HepG2 (cell line): ENCODE measurements around the gene HAP1. TPM values are rescaled to one million over a fixed set of nuclear protein-coding genes. Genes with fewer than 3 reads are reported as not detected.

ENCODE experiments used
- ATAC-seq: fragments of 200-7000 bp; cut with Tn5 transposase; 3 replicates; pipeline ENCODE4 v1.9.1; 2020; ENCODE audit warnings: mild to moderate bottlenecking, moderate library complexity
- BruUV-seq: library from RNA; stranded (reverse); fragments of 400-500 nt; replicated peaks from 2 replicates; lab custom pipeline; 2021; lab: Mats Ljungman, UMichigan
- CTCF ChIA-PET: fragments of 300-600 bp; formaldehyde crosslinking; extraction: SDS; loops from one replicate; lab custom pipeline; 2021; ENCODE audit warnings: low total read pairs, inconsistent platforms, low intra/inter-chr PET ratio; lab: Yijun Ruan, JAX
- POLR2A ChIA-PET: fragments of 350-600 bp; sonication (Branson Sonifier 250); formaldehyde crosslinking; loops from one replicate; lab custom pipeline; 2020; ENCODE audit warnings: antibody characterized with exemption, inconsistent platforms; lab: Yijun Ruan, JAX
- DNase-seq: peaks from one replicate; pipeline ENCODE4 v3.0.0-alpha.2; 2015; ENCODE audit warnings: low spot score
- FAIRE-seq: peaks from 3 replicates; lab custom pipeline; 2011; peaks lifted over from hg19 to GRCh38; lab: Jason Lieb, UNC
- H2AFZ ChIP-seq: one replicate; pipeline ENCODE4 v1.6.1; 2011; ENCODE audit warnings: low read length, inconsistent platforms
- H3K27ac ChIP-seq: fragments of 300-600 bp; 3 replicates; pipeline ENCODE4 v1.8.0; 2011; ENCODE audit warnings: mixed run types, mild to moderate bottlenecking, mixed read lengths, low read length, inconsistent platforms; ENCODE audit not compliant: insufficient read depth; ENCODE audit errors: extremely low read length
- H3K27me3 ChIP-seq, 2 experiments: fragments of 200-600 bp in 1 of 2; 2 replicates in 1 of 2; 3 replicates in 1 of 2; pipeline versions ENCODE4 v1.6.0 to v1.8.0; 2011; ENCODE audit warnings: low read length in 2 of 2, mild to moderate bottlenecking in 2 of 2, moderate library complexity in 2 of 2, inconsistent platforms in 1 of 2; ENCODE audit not compliant: insufficient read depth in 2 of 2, control insufficient read depth in 1 of 2
- H3K36me3 ChIP-seq, 2 experiments: fragments of 200-600 bp in 1 of 2; replicated peaks in 1 of 2; 2 replicates in 1 of 2; 3 replicates in 1 of 2; pipeline versions ENCODE4 v1.5.1 to v1.8.0; 2011; ENCODE audit warnings: low read length in 2 of 2, inconsistent platforms in 1 of 2; ENCODE audit not compliant: insufficient read depth in 2 of 2, control insufficient read depth in 1 of 2
- H3K4me1 ChIP-seq: 2 replicates; pipeline ENCODE4 v1.5.1; 2012; ENCODE audit warnings: low read length, inconsistent platforms; ENCODE audit not compliant: insufficient read depth
- H3K4me2 ChIP-seq: 2 replicates; pipeline ENCODE4 v1.6.0; 2011; ENCODE audit warnings: low read depth, low read length, inconsistent platforms
- H3K4me3 ChIP-seq, 3 experiments: fragments of 200-600 bp in 1 of 3; sonication (generic), shearing (Covaris generic) in 1 of 3; replicated peaks in 1 of 3; 2 replicates each; pipeline ENCODE4 v1.5.1; 2011 to 2016; ENCODE audit warnings: low read length in 3 of 3, inconsistent platforms in 2 of 3, low read depth in 2 of 3, mild to moderate bottlenecking in 2 of 3, control low read depth in 1 of 3, mixed read lengths in 1 of 3; ENCODE audit not compliant: insufficient read depth in 1 of 3
- H3K79me2 ChIP-seq: one replicate; pipeline ENCODE4 v1.6.1; 2011; ENCODE audit warnings: low read length, inconsistent platforms; ENCODE audit not compliant: insufficient read depth
- H3K9ac ChIP-seq: 2 replicates; pipeline ENCODE4 v1.6.0; 2011; ENCODE audit warnings: mild to moderate bottlenecking, low read depth, low read length, inconsistent platforms; ENCODE audit not compliant: insufficient read depth
- H3K9me3 ChIP-seq: 2 replicates; pipeline ENCODE4 v1.5.1; 2012; ENCODE audit warnings: mild to moderate bottlenecking, low read length
- H4K20me1 ChIP-seq: 2 replicates; pipeline ENCODE4 v1.6.0; 2011; ENCODE audit warnings: inconsistent platforms, mild to moderate bottlenecking, low read length, moderate library complexity; ENCODE audit not compliant: insufficient read depth
- CREM ChIP-seq, 2 experiments: sonication (generic) in 1 of 2; formaldehyde crosslinking in 1 of 2; IDR thresholded peaks; 2 replicates each; pipeline versions ENCODE4 v1.4.0 to v1.6.1; 2016 to 2020; ENCODE audit warnings: antibody characterized with exemption in 1 of 2, mild to moderate bottlenecking in 1 of 2, missing genetic modification reagents in 1 of 2
- CTCF ChIP-seq: sonication (generic); formaldehyde crosslinking; IDR thresholded peaks from 2 replicates; pipeline ENCODE4 v1.5.0; 2020; ENCODE audit warnings: mild to moderate bottlenecking, missing genetic modification reagents, moderate library complexity
- HNF4A ChIP-seq: sonication (generic); formaldehyde crosslinking; IDR thresholded peaks from 2 replicates; pipeline ENCODE4 v1.4.0; 2020; ENCODE audit warnings: missing genetic modification reagents
- NAIF1 ChIP-seq: sonication (generic); formaldehyde crosslinking; IDR thresholded peaks from 2 replicates; pipeline ENCODE4 v1.5.0; 2020; ENCODE audit warnings: mild to moderate bottlenecking, missing genetic modification reagents, borderline replicate concordance
- NR2F6 ChIP-seq, 2 experiments: IDR thresholded peaks; 2 replicates each; pipeline ENCODE4 v1.6.1; 2016; ENCODE audit warnings: antibody characterized with exemption in 1 of 2, mild to moderate bottlenecking in 1 of 2
- RARA ChIP-seq: IDR thresholded peaks from 2 replicates; pipeline ENCODE4 v1.6.1; 2016; ENCODE audit warnings: missing genetic modification reagents, missing compliant biosample characterization
- SIX4 ChIP-seq: sonication (generic); formaldehyde crosslinking; IDR thresholded peaks from 2 replicates; pipeline ENCODE4 v1.4.0; 2020; ENCODE audit warnings: missing genetic modification reagents
- SRY ChIP-seq: sonication (generic); formaldehyde crosslinking; IDR thresholded peaks from 2 replicates; pipeline ENCODE4 v1.8.0; 2022; ENCODE audit warnings: mild to moderate bottlenecking, missing genetic modification reagents
- TEAD3 ChIP-seq: optimal IDR thresholded peaks from 2 replicates; pipeline ENCODE3; 2016; ENCODE audit warnings: borderline replicate concordance
- YEATS2 ChIP-seq: sonication (generic); formaldehyde crosslinking; IDR thresholded peaks from 2 replicates; pipeline ENCODE4 v1.4.0; 2020; ENCODE audit warnings: missing genetic modification reagents, borderline replicate concordance
- ZBTB33 ChIP-seq: sonication (generic); formaldehyde crosslinking; IDR thresholded peaks from 2 replicates; pipeline ENCODE4 v1.4.0; 2020; ENCODE audit warnings: missing genetic modification reagents
- ZBTB42 ChIP-seq: sonication (generic); formaldehyde crosslinking; IDR thresholded peaks from 2 replicates; pipeline ENCODE4 v1.5.0; 2020; ENCODE audit warnings: mild to moderate bottlenecking, missing genetic modification reagents
- ZNF224 ChIP-seq: sonication (generic); formaldehyde crosslinking; IDR thresholded peaks from 2 replicates; pipeline ENCODE4 v1.5.0; 2020; ENCODE audit warnings: mild to moderate bottlenecking, missing genetic modification reagents
- ZNF343 ChIP-seq: sonication (generic); formaldehyde crosslinking; IDR thresholded peaks from 2 replicates; pipeline ENCODE4 v1.4.0; 2020; ENCODE audit warnings: mild to moderate bottlenecking, missing genetic modification reagents
- ZNF557 ChIP-seq: sonication (generic); formaldehyde crosslinking; IDR thresholded peaks from 2 replicates; pipeline ENCODE4 v1.4.0; 2020; ENCODE audit warnings: missing genetic modification reagents
- ZNF563 ChIP-seq: sonication (generic); formaldehyde crosslinking; IDR thresholded peaks from 2 replicates; pipeline ENCODE4 v1.8.0; 2022; ENCODE audit warnings: mild to moderate bottlenecking, moderate library complexity, missing genetic modification reagents
- ZNF691 ChIP-seq: sonication (generic); formaldehyde crosslinking; IDR thresholded peaks from 2 replicates; pipeline ENCODE4 v1.4.0; 2020; ENCODE audit warnings: missing genetic modification reagents, low read depth, mild to moderate bottlenecking, borderline replicate concordance
- ZSCAN29 ChIP-seq: sonication (generic); formaldehyde crosslinking; conservative IDR thresholded peaks from 2 replicates; pipeline ENCODE4 v1.4.0; 2020; ENCODE audit warnings: mild to moderate bottlenecking, missing genetic modification reagents
- WGBS: methylation state at CpG from one replicate; pipeline ENCODE4 v1.1.6; 2017; ENCODE audit warnings: low lambda C conversion rate; 5-methylcytosine and 5-hydroxymethylcytosine counted together
- in situ Hi-C: cut with HindIII; loops from 2 replicates; pipeline ENCODE4 v1.10.0; 2017; ENCODE audit warnings: low pct_unique_long_range_greater_than_20kb; ENCODE audit not compliant: extremely low pct_ligation_motif_present
- intact Hi-C: fragments of 100-400 bp; cut with micrococcal nuclease; formaldehyde crosslinking; loops from one replicate; pipeline ENCODE4 v1.10.0; 2022; ENCODE audit not compliant: unreplicated experiment
- polyA plus RNA-seq, 8 experiments: library from polyadenylated mRNA; depleted of rRNA in 3 of 8; stranded (reverse) in 7 of 8; unstranded in 1 of 8; fragments of >200 nt; fragmentation: Illumina TruSeq in 4 of 8; extraction: Trizol in 4 of 8; gene quantifications; 2 replicates each; pipeline versions ENCODE4 v1.2.1 to v1.2.3, GENCODE V29; 2011 to 2016; ENCODE audit warnings: low read depth in 4 of 8, missing spikeins in 1 of 8, mixed read lengths in 1 of 8; ENCODE audit not compliant: insufficient read depth in 1 of 8
- total RNA-seq, 5 experiments: library from RNA; depleted of rRNA; stranded (reverse); fragments of >200 nt; fragmentation: Illumina TruSeq; extraction: Trizol; gene quantifications; 2 replicates each; pipeline ENCODE4 v1.2.3, GENCODE V29; 2016; ENCODE audit warnings: low read depth in 1 of 5

The HAP1 gene
- total and polyA plus RNA-seq, 2 of the 13 experiments (the other 11 are each of a cell fraction or from before 2014, with no cell fraction given): 0.07 TPM

- TF ChIP-seq YEATS2 (CRISPR knock-in tag) (no peak), NAIF1 (CRISPR knock-in tag) (no peak), ZNF224 (CRISPR knock-in tag) (no peak), CREM (IDR thresholded peaks at IDR 0.05) (no peak), CREM (CRISPR knock-in tag; IDR thresholded peaks at IDR 0.05) (no peak), ZNF557 (CRISPR knock-in tag) (no peak), ZNF563 (CRISPR knock-in tag) (no peak)
These were observed 41.2 kb upstream of the HAP1 start (continued) for GRCh38 chr17:41775394-41776226.

- 39% methylated on average over 7 of the region's 8 CpGs for WGBS
- no peaks in the 10 kb centered on the region for H3K27me3 ChIP-seq
- peaks cover 60% of the 10 kb centered on the region for H3K4me1 ChIP-seq
- no peaks in the 10 kb centered on the region for H3K79me2 ChIP-seq
- H3K4me2 ChIP-seq: peak overlapping the region; percentile 84
- in situ Hi-C loops (no loop called here), intact Hi-C loops (loop anchor here (1.0 kb wide), 1 partner anchor 13 kb away; the partner anchor contains the start of gene JUP)
- no TSS peak for BruUV-seq
- no peak overlapping the region for H2AFZ ChIP-seq
- ChIA-PET POLR2A (interaction anchor here (0.8 to 3.2 kb wide), 17 partner anchors 8 to 192 kb away, joined by 3 to 62 read pairs (median 5); partner anchors contain the start of genes CNP, EIF1, FKBP10 and JUP), CTCF (interaction anchor here (1.3 kb wide), 1 partner anchor 13 kb away, joined by 3 read pairs; the partner anchor contains the start of gene JUP)
- DNase-seq (no peak), FAIRE-seq (peak; percentile 72), ATAC-seq (peak; percentile 37)
- peaks cover 7 to 26% of the 10 kb centered on the region in 2 experiments; a peak in 4 of 5 replicates for H3K36me3 ChIP-seq
- peak overlapping the region; percentile 49 for H3K9ac ChIP-seq
- peak overlapping the region; percentile 80 for H3K27ac ChIP-seq
- peak overlapping the region; percentile 36 to 67 (median 38); a peak in 4 of 6 replicates for H3K4me3 ChIP-seq
- no peaks in the 10 kb centered on the region for H4K20me1 ChIP-seq
- no peaks in the 10 kb centered on the region for H3K9me3 ChIP-seq
- peak; percentile 19; the same call in 1 of the 2 replicates for TF ChIP-seq RARA (CRISPR knock-in tag)
- 0 out of 2 replicates have a peak, but pooled peaks have one; percentile 12 for TF ChIP-seq ZNF691
- peak; percentile 40 for TF ChIP-seq TEAD3 (CRISPR knock-in tag)
- peak; percentile 72 for TF ChIP-seq ZBTB33 (CRISPR knock-in tag)
- no peak for TF ChIP-seq ZNF343 (CRISPR knock-in tag)
- peak; percentile 20; the same call in 1 of the 2 replicates for TF ChIP-seq HNF4A (CRISPR knock-in tag)
- peak; percentile 67 for TF ChIP-seq CTCF (CRISPR knock-in tag)
- peak; percentile 93; the same call in 1 of the 2 replicates for TF ChIP-seq ZBTB42 (CRISPR knock-in tag)
- no peak for TF ChIP-seq SIX4
- 0 out of 2 replicates have a peak, but pooled peaks have one; percentile 42 for TF ChIP-seq ZSCAN29 (CRISPR knock-in tag)
- no peak for TF ChIP-seq SRY (CRISPR knock-in tag)
- no peak for TF ChIP-seq NR2F6 (IDR thresholded peaks at IDR 0.05)
- TF ChIP-seq NR2F6 (CRISPR knock-in tag; IDR thresholded peaks at IDR 0.05): no peak
These were observed 39.3 kb upstream of the HAP1 start for GRCh38 chr17:41773731-41774193.
